ENCODE measurements around the gene CR1. TPM values are rescaled to one million over a fixed set of nuclear protein-coding genes. Genes with fewer than 3 reads are reported as not detected.

The CR1 gene
- total RNA-seq, 2 experiments from 2014 or later: 0.14 to 0.18 TPM

GRCh38 chr1:207644166-207644851, 148.4 kb downstream of the CR1 start:
- Mint-ChIP-seq H3K27ac (no peak overlapping the region), H3K27me3 (peaks cover 15% of the 10 kb centered on the region), H3K36me3 (ENCODE audit: low read depth) (no peaks in the 10 kb centered on the region), H3K4me1 (ENCODE audit: low read depth) (peaks cover 10% of the 10 kb centered on the region), H3K9me3 (no peaks in the 10 kb centered on the region), H3K4me3 (peak overlapping the region; percentile 72)
- ChIA-PET POLR2A (no interaction called here), CTCF (no interaction called here)
- DNase-seq (no peak), ATAC-seq (no peak)
- TF ChIP-seq CTCF (IDR thresholded peaks at IDR 0.05): no peak
- intact Hi-C loops (cut with micrococcal nuclease): no loop called here

- POLR2A ChIA-PET: no interaction called here
- TF ChIP-seq CTCF (IDR thresholded peaks at IDR 0.05): no peak
- H3K9me3 Mint-ChIP-seq: no peaks in the 10 kb centered on the region
- DNase-seq (peak; percentile 90), ATAC-seq (peak; percentile 99)
- H3K36me3 Mint-ChIP-seq (ENCODE audit: low read depth): no peaks in the 10 kb centered on the region
- H3K4me1 Mint-ChIP-seq (ENCODE audit: low read depth): peaks cover 10% of the 10 kb centered on the region
- H3K4me3 Mint-ChIP-seq: peak within 1 kb of the TSS; percentile 72
- CTCF ChIA-PET: interaction anchor here (1.2 kb wide), 1 partner anchor 28 kb away, joined by 3 read pairs; no protein-coding TSS in a partner anchor
- no peak within 1 kb of the TSS for H3K27ac Mint-ChIP-seq
- intact Hi-C loops (cut with micrococcal nuclease): no loop called here
- peaks cover 15% of the 10 kb centered on the region for H3K27me3 Mint-ChIP-seq
These were observed 149.1 kb downstream of the CR1 start, which contains the start of gene CR1L for GRCh38 chr1:207644852-207645634. Gene CR1L (plus strand): TSS chr1:207645133. CDS start chr1:207645234, 101 bp downstream.

- no peak for ATAC-seq
- Mint-ChIP-seq H3K4me1 (ENCODE audit: low read depth) (peaks cover 14% of the 10 kb centered on the region), H3K36me3 (ENCODE audit: low read depth) (no peaks in the 10 kb centered on the region), H3K27me3 (peaks cover 15% of the 10 kb centered on the region), H3K27ac (no peak overlapping the region), H3K9me3 (no peaks in the 10 kb centered on the region), H3K4me3 (peak overlapping the region; percentile 72)
- DNase-seq: no peak
- POLR2A ChIA-PET: no interaction called here
- TF ChIP-seq CTCF (IDR thresholded peaks at IDR 0.05): no peak
- intact Hi-C loops (cut with micrococcal nuclease): no loop called here
- CTCF ChIA-PET: interaction anchor here (1.2 kb wide), 1 partner anchor 27 kb away, joined by 3 read pairs; no protein-coding TSS in a partner anchor
These were observed 149.7 kb downstream of the CR1 start for GRCh38 chr1:207645635-207646081.

GRCh38 chr1:207646171-207646570, 150.2 kb downstream of the CR1 start:
- POLR2A ChIA-PET: no interaction called here
- CTCF ChIA-PET: interaction anchor here (1.2 kb wide), 1 partner anchor 27 kb away, joined by 3 read pairs; no protein-coding TSS in a partner anchor
- peaks cover 14% of the 10 kb centered on the region for H3K4me1 Mint-ChIP-seq (ENCODE audit: low read depth)
- no peak overlapping the region for H3K27ac Mint-ChIP-seq
- no peaks in the 10 kb centered on the region for H3K36me3 Mint-ChIP-seq (ENCODE audit: low read depth)
- H3K27me3 Mint-ChIP-seq: peaks cover 15% of the 10 kb centered on the region
- intact Hi-C loops (cut with micrococcal nuclease): no loop called here
- no peaks in the 10 kb centered on the region for H3K9me3 Mint-ChIP-seq
- DNase-seq: no peak
- H3K4me3 Mint-ChIP-seq: no peak overlapping the region
- no peak for TF ChIP-seq CTCF (IDR thresholded peaks at IDR 0.05)
- ATAC-seq: no peak

Data from activated CD8-positive, alpha-beta T cell treated with anti-CD3 and anti-CD28 coated beads for 36 hours (primary cell).